A673 (cell line): Measurements from ENCODE around the gene HERC4.

Source experiments
- EZH2 ChIP-seq: fragments of 200-600 bp; sonication (generic); IDR thresholded peaks from 2 replicates; pipeline ENCODE4 v1.6.1; 2017; ENCODE audit warnings: borderline replicate concordance, low read depth, mild to moderate bottlenecking, mixed read lengths, antibody characterized with exemption, low read length; ENCODE audit not compliant: poor library complexity, severe bottlenecking
- TF ChIP-seq, protein P1 (sequence below): fragments of 300-800, 200-600 bp; sonication (generic); conservative IDR thresholded peaks from 2 replicates; pipeline ENCODE4 v1.5.1; 2017; ENCODE audit warnings: low read depth, mild to moderate bottlenecking, antibody characterized with exemption, low read length, moderate library complexity, mixed read lengths

- TF ChIP-seq, protein P1, sequence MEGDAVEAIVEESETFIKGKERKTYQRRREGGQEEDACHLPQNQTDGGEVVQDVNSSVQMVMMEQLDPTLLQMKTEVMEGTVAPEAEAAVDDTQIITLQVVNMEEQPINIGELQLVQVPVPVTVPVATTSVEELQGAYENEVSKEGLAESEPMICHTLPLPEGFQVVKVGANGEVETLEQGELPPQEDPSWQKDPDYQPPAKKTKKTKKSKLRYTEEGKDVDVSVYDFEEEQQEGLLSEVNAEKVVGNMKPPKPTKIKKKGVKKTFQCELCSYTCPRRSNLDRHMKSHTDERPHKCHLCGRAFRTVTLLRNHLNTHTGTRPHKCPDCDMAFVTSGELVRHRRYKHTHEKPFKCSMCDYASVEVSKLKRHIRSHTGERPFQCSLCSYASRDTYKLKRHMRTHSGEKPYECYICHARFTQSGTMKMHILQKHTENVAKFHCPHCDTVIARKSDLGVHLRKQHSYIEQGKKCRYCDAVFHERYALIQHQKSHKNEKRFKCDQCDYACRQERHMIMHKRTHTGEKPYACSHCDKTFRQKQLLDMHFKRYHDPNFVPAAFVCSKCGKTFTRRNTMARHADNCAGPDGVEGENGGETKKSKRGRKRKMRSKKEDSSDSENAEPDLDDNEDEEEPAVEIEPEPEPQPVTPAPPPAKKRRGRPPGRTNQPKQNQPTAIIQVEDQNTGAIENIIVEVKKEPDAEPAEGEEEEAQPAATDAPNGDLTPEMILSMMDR, result no peak
- no peak for TF ChIP-seq EZH2
These were observed 31.6 kb upstream of the HERC4 start for GRCh38 chr10:68106656-68107055.
